WTC11 (cell line): ENCODE results near the gene CPHXL. TPM values are rescaled to one million over a fixed set of nuclear protein-coding genes. Genes with fewer than 3 reads are reported as not detected.

ENCODE experiments used
- ATAC-seq: fragments of 200-7000 bp; cut with Tn5 transposase; 2 replicates; pipeline ENCODE4 v1.10.0; 2021; ENCODE audit warnings: mild to moderate bottlenecking, moderate library complexity
- CTCF ChIA-PET: fragments of 300-600 bp; sonication (Branson Sonifier 250); formaldehyde crosslinking; loops from one replicate; lab custom pipeline; 2021; ENCODE audit warnings: antibody characterized with exemption; lab: Charles Lee
- POLR2A ChIA-PET: fragments of 350-600 bp; sonication (Branson Sonifier 250); formaldehyde crosslinking; loops from one replicate; lab custom pipeline; 2021; ENCODE audit warnings: antibody characterized with exemption; lab: Charles Lee
- DNase-seq: peaks from one replicate; pipeline ENCODE4 v3.0.0; 2021; ENCODE audit warnings: low spot score
- H3K27ac Mint-ChIP-seq: 2 replicates; pipeline ENCODE4 v1.8.0; 2021; ENCODE audit warnings: mixed read lengths
- H3K27me3 Mint-ChIP-seq: 2 replicates; pipeline ENCODE4 v1.8.0; 2021; ENCODE audit warnings: low read depth, mild to moderate bottlenecking, moderate library complexity, mixed read lengths
- H3K36me3 Mint-ChIP-seq: 2 replicates; pipeline ENCODE4 v1.8.0; 2021; ENCODE audit warnings: mixed read lengths
- H3K4me1 Mint-ChIP-seq: 2 replicates; pipeline ENCODE4 v1.8.0; 2022; ENCODE audit warnings: mixed read lengths
- H3K4me3 Mint-ChIP-seq: 2 replicates; pipeline ENCODE4 v1.8.0; 2021; ENCODE audit warnings: mild to moderate bottlenecking, moderate library complexity, mixed read lengths
- H3K9me3 Mint-ChIP-seq: 2 replicates; pipeline ENCODE4 v1.8.0; 2021; ENCODE audit warnings: mixed read lengths
- ESRRA ChIP-seq: sonication (generic); formaldehyde crosslinking; IDR thresholded peaks from 2 replicates; pipeline ENCODE4 v1.8.1; 2022; ENCODE audit warnings: mild to moderate bottlenecking, missing genetic modification reagents, borderline replicate concordance
- GABPB1 ChIP-seq: sonication (generic); formaldehyde crosslinking; IDR thresholded peaks from 2 replicates; pipeline ENCODE4 v1.8.1; 2023; ENCODE audit warnings: mild to moderate bottlenecking, missing genetic modification reagents
- HMGA2 ChIP-seq: fragments of 250-450 bp; sonication (Bioruptor Pico); IDR thresholded peaks from 2 replicates; pipeline ENCODE4 v1.4.0; 2021; ENCODE audit warnings: mild to moderate bottlenecking, moderate library complexity
- IRF2 ChIP-seq: sonication (generic); formaldehyde crosslinking; IDR thresholded peaks from 2 replicates; pipeline ENCODE4 v1.8.0; 2022; ENCODE audit warnings: low read depth, missing genetic modification reagents, borderline replicate concordance
- KAT7 ChIP-seq: sonication (generic); formaldehyde crosslinking; IDR thresholded peaks from 2 replicates; pipeline ENCODE4 v1.8.1; 2023; ENCODE audit warnings: missing genetic modification reagents, mild to moderate bottlenecking, borderline replicate concordance
- MXD4 ChIP-seq: fragments of 250-450 bp; sonication (Bioruptor Pico); IDR thresholded peaks from 2 replicates; pipeline ENCODE4 v1.8.0; 2021; ENCODE audit warnings: mild to moderate bottlenecking, moderate library complexity, borderline replicate concordance
- NFYB ChIP-seq: sonication (generic); formaldehyde crosslinking; conservative IDR thresholded peaks from 2 replicates; pipeline ENCODE4 v1.8.0; 2022; ENCODE audit warnings: low read depth, missing genetic modification reagents
- RELA ChIP-seq: sonication (generic); formaldehyde crosslinking; IDR thresholded peaks from 2 replicates; pipeline ENCODE4 v1.8.1; 2022; ENCODE audit warnings: missing genetic modification reagents, mild to moderate bottlenecking, borderline replicate concordance
- TEAD1 ChIP-seq: sonication (generic); formaldehyde crosslinking; IDR thresholded peaks from 2 replicates; pipeline ENCODE4 v1.8.0; 2022; ENCODE audit warnings: mild to moderate bottlenecking, missing genetic modification reagents
- ZNF121 ChIP-seq: sonication (generic); formaldehyde crosslinking; IDR thresholded peaks from 2 replicates; pipeline ENCODE4 v1.8.0; 2023; ENCODE audit warnings: missing genetic modification reagents
- ZNF138 ChIP-seq: sonication (generic); formaldehyde crosslinking; conservative IDR thresholded peaks from 2 replicates; pipeline ENCODE4 v1.8.1; 2022; ENCODE audit warnings: mild to moderate bottlenecking, moderate library complexity, missing genetic modification reagents
- ZNF416 ChIP-seq: fragments of 250-450 bp; sonication (Bioruptor Pico); IDR thresholded peaks from 2 replicates; pipeline ENCODE4 v1.9.0; 2021; ENCODE audit warnings: mild to moderate bottlenecking, inconsistent platforms
- ZNF671 ChIP-seq: fragments of 250-450 bp; sonication (Bioruptor Pico); IDR thresholded peaks from 2 replicates; pipeline ENCODE4 v1.8.0; 2021; ENCODE audit warnings: mild to moderate bottlenecking
- total RNA-seq: library from RNA; stranded (reverse); gene quantifications from 3 replicates; pipeline ENCODE4 v1.2.3, GENCODE V29; 2021
- TF ChIP-seq, protein P1 (sequence below): sonication (generic); formaldehyde crosslinking; IDR thresholded peaks from 2 replicates; pipeline ENCODE4 v1.8.0; 2023; ENCODE audit warnings: mild to moderate bottlenecking, missing genetic modification reagents
- TF ChIP-seq, protein P2 (sequence below): sonication (generic); formaldehyde crosslinking; IDR thresholded peaks from 2 replicates; pipeline ENCODE4 v1.8.0; 2023; ENCODE audit warnings: missing genetic modification reagents, mild to moderate bottlenecking, borderline replicate concordance
- TF ChIP-seq, protein P3 (sequence below): fragments of 250-450 bp; sonication (Bioruptor Pico); IDR thresholded peaks from 2 replicates; pipeline ENCODE4 v1.9.0; 2021; ENCODE audit warnings: moderate library complexity, mild to moderate bottlenecking, inconsistent platforms, borderline replicate concordance
- TF ChIP-seq, protein P4 (sequence below): sonication (generic); formaldehyde crosslinking; IDR thresholded peaks from 2 replicates; pipeline ENCODE4 v1.8.0; 2022; ENCODE audit warnings: mild to moderate bottlenecking, missing genetic modification reagents
- TF ChIP-seq, protein P5 (sequence below): sonication (generic); formaldehyde crosslinking; IDR thresholded peaks from 2 replicates; pipeline ENCODE4 v1.8.1; 2023; ENCODE audit warnings: mild to moderate bottlenecking, missing genetic modification reagents

CPHXL gene
- total RNA-seq, 1 experiment from 2014 or later, result not detected

DNA sequence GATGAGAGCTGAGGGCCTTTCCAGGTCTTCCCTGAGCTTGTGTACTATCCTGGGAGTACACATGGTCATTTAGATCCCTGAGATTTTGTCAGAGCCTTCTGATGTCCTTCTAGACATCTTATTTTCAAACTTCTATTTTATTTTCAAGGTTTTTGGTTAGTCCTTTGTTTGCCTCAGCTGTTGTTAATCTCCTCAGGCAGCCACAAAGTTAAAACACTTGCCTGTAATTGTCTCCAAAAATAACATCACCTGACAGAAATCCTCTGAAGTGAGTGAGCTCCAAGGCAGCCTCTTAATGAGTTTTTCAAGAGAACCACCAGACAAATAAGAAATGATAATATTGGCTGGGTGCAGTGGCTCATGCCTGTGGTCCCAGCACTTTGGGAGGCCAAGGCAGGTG, 43.8 kb upstream of the CPHXL start:
- peaks cover 8% of the 10 kb centered on the region; the same call in 1 of the 2 replicates for H3K36me3 Mint-ChIP-seq

More for the DNA sequence above, 43.8 kb upstream of the CPHXL start:
- Mint-ChIP-seq H3K9me3 (peaks cover 45% of the 10 kb centered on the region), H3K4me1 (no peaks in the 10 kb centered on the region), H3K27ac (no peak overlapping the region), H3K4me3 (no peak overlapping the region), H3K27me3 (peaks cover 7% of the 10 kb centered on the region)
- ChIA-PET CTCF (no interaction called here), POLR2A (no interaction called here)
- ATAC-seq (no peak), DNase-seq (no peak)
- TF ChIP-seq ZNF671 (CRISPR knock-in tag) (no peak), KAT7 (no peak), NFYB (no peak), ZNF416 (CRISPR knock-in tag) (no peak), IRF2 (CRISPR knock-in tag) (no peak), MXD4 (CRISPR knock-in tag) (no peak), TEAD1 (CRISPR knock-in tag) (no peak), RELA (CRISPR knock-in tag) (no peak), ESRRA (CRISPR knock-in tag) (no peak), ZNF138 (CRISPR knock-in tag) (no peak), GABPB1 (CRISPR knock-in tag) (no peak), HMGA2 (no peak), ZNF121 (no peak)
- TF ChIP-seq, protein P1, sequence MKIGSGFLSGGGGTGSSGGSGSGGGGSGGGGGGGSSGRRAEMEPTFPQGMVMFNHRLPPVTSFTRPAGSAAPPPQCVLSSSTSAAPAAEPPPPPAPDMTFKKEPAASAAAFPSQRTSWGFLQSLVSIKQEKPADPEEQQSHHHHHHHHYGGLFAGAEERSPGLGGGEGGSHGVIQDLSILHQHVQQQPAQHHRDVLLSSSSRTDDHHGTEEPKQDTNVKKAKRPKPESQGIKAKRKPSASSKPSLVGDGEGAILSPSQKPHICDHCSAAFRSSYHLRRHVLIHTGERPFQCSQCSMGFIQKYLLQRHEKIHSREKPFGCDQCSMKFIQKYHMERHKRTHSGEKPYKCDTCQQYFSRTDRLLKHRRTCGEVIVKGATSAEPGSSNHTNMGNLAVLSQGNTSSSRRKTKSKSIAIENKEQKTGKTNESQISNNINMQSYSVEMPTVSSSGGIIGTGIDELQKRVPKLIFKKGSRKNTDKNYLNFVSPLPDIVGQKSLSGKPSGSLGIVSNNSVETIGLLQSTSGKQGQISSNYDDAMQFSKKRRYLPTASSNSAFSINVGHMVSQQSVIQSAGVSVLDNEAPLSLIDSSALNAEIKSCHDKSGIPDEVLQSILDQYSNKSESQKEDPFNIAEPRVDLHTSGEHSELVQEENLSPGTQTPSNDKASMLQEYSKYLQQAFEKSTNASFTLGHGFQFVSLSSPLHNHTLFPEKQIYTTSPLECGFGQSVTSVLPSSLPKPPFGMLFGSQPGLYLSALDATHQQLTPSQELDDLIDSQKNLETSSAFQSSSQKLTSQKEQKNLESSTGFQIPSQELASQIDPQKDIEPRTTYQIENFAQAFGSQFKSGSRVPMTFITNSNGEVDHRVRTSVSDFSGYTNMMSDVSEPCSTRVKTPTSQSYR (CRISPR knock-in tag), result no peak
- TF ChIP-seq, protein P2, sequence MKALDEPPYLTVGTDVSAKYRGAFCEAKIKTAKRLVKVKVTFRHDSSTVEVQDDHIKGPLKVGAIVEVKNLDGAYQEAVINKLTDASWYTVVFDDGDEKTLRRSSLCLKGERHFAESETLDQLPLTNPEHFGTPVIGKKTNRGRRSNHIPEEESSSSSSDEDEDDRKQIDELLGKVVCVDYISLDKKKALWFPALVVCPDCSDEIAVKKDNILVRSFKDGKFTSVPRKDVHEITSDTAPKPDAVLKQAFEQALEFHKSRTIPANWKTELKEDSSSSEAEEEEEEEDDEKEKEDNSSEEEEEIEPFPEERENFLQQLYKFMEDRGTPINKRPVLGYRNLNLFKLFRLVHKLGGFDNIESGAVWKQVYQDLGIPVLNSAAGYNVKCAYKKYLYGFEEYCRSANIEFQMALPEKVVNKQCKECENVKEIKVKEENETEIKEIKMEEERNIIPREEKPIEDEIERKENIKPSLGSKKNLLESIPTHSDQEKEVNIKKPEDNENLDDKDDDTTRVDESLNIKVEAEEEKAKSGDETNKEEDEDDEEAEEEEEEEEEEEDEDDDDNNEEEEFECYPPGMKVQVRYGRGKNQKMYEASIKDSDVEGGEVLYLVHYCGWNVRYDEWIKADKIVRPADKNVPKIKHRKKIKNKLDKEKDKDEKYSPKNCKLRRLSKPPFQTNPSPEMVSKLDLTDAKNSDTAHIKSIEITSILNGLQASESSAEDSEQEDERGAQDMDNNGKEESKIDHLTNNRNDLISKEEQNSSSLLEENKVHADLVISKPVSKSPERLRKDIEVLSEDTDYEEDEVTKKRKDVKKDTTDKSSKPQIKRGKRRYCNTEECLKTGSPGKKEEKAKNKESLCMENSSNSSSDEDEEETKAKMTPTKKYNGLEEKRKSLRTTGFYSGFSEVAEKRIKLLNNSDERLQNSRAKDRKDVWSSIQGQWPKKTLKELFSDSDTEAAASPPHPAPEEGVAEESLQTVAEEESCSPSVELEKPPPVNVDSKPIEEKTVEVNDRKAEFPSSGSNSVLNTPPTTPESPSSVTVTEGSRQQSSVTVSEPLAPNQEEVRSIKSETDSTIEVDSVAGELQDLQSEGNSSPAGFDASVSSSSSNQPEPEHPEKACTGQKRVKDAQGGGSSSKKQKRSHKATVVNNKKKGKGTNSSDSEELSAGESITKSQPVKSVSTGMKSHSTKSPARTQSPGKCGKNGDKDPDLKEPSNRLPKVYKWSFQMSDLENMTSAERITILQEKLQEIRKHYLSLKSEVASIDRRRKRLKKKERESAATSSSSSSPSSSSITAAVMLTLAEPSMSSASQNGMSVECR (CRISPR knock-in tag), result no peak
- TF ChIP-seq, protein P3, sequence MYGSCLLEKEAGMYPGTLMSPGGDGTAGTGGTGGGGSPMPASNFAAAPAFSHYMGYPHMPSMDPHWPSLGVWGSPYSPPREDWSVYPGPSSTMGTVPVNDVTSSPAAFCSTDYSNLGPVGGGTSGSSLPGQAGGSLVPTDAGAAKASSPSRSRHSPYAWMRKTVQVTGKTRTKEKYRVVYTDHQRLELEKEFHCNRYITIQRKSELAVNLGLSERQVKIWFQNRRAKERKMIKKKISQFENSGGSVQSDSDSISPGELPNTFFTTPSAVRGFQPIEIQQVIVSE (CRISPR knock-in tag), result no peak
- TF ChIP-seq, protein P4, sequence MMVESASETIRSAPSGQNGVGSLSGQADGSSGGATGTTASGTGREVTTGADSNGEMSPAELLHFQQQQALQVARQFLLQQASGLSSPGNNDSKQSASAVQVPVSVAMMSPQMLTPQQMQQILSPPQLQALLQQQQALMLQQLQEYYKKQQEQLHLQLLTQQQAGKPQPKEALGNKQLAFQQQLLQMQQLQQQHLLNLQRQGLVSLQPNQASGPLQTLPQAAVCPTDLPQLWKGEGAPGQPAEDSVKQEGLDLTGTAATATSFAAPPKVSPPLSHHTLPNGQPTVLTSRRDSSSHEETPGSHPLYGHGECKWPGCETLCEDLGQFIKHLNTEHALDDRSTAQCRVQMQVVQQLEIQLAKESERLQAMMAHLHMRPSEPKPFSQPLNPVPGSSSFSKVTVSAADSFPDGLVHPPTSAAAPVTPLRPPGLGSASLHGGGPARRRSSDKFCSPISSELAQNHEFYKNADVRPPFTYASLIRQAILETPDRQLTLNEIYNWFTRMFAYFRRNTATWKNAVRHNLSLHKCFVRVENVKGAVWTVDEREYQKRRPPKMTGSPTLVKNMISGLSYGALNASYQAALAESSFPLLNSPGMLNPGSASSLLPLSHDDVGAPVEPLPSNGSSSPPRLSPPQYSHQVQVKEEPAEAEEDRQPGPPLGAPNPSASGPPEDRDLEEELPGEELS (CRISPR knock-in tag), result no peak
- TF ChIP-seq, protein P5, sequence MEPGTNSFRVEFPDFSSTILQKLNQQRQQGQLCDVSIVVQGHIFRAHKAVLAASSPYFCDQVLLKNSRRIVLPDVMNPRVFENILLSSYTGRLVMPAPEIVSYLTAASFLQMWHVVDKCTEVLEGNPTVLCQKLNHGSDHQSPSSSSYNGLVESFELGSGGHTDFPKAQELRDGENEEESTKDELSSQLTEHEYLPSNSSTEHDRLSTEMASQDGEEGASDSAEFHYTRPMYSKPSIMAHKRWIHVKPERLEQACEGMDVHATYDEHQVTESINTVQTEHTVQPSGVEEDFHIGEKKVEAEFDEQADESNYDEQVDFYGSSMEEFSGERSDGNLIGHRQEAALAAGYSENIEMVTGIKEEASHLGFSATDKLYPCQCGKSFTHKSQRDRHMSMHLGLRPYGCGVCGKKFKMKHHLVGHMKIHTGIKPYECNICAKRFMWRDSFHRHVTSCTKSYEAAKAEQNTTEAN (CRISPR knock-in tag), result no peak
